LNCAP (cell line): ENCODE data around the gene WDR37.

Experiments used
- TF ChIP-seq, protein P1 (sequence below): fragments of 450-650 bp; IDR thresholded peaks from 2 replicates; pipeline ENCODE4 v1.5.1; 2017; ENCODE audit warnings: mild to moderate bottlenecking

The WDR37 gene

DNA sequence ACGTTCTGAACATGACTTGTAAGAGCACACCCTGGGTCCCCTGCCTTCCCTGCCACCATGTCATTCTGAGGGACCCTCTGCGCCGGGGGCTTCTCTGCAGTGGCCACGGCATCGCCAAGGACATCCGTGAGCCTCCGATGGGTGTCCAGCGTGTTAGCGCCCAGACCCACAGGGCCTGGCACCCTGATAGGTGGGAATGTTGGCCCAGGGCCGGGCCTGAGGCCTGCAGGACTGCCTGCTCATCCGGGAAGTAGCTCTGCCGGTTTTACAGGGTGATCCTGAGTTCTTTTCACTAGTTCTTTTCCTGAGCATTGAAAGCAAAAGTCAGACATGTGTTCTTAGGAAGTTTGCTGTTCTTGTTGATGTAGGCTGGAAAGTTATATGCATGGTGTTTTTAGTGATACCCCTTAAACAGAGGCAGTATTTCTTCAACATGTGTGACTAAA, 54.5 kb downstream of the WDR37 start:
- TF ChIP-seq, protein P1, sequence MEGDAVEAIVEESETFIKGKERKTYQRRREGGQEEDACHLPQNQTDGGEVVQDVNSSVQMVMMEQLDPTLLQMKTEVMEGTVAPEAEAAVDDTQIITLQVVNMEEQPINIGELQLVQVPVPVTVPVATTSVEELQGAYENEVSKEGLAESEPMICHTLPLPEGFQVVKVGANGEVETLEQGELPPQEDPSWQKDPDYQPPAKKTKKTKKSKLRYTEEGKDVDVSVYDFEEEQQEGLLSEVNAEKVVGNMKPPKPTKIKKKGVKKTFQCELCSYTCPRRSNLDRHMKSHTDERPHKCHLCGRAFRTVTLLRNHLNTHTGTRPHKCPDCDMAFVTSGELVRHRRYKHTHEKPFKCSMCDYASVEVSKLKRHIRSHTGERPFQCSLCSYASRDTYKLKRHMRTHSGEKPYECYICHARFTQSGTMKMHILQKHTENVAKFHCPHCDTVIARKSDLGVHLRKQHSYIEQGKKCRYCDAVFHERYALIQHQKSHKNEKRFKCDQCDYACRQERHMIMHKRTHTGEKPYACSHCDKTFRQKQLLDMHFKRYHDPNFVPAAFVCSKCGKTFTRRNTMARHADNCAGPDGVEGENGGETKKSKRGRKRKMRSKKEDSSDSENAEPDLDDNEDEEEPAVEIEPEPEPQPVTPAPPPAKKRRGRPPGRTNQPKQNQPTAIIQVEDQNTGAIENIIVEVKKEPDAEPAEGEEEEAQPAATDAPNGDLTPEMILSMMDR: no peak

DNA sequence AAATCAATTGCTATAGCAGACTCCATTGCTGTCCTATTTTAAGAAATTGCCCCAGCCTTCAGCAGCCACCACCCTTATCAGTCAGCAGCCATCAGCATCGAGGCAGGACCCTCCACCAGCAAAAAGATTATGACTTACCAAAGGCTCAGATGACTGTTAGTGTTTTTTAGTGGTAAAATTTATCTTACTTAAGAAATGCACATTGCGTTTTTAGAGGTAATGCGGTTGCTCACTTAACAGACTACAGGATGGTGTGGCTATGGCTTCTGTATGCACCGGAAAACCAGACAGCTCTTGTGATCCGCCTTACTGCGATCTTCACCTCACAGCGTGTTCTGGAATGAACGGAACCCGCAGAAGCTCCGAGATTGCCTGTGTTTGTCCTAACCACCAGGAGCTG, 58.1 kb downstream of the WDR37 start:
- TF ChIP-seq, protein P1: no peak

DNA sequence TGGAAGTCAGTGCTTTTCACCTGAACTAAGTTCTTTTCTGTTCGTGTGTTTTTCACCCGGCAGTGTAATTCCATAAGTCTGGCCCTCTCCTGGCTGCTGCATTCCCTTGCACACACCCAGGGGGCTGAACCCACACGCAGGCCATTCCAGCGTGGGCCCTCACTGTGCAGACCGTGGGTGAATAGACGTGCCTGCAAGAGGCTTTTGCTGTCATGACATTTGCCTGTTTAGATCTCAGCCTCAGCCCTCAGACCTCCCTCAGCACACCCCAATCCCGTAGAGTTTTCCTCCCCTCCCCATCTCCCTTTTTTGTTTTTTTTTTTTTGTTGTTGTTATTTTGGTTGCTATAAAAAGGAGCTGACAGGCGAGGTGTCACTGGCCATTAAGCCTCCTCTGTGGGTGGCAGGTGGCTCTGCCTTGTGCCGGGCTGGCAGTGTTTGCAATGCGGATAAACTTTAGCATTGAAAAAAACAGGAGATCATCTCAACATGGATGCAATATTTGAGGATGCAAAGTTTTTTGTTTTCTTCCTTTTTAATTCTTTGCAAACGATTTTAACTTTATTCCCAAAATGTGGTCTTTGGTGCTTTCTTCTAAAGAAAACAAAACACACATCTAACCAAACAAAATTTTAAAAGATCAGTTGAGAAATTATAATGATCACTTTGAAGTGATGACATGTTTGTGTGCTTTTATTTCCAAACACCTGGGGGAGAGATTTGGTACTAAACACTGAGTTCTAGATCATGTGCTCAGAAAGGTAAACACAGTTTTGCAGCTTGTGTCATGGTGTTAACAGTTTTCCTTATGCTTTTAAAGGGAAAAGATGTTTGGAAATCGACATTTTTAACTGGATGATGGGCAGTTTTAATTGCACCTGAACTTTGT, 58.8 kb downstream of the WDR37 start:
- TF ChIP-seq, protein P1: no peak

DNA sequence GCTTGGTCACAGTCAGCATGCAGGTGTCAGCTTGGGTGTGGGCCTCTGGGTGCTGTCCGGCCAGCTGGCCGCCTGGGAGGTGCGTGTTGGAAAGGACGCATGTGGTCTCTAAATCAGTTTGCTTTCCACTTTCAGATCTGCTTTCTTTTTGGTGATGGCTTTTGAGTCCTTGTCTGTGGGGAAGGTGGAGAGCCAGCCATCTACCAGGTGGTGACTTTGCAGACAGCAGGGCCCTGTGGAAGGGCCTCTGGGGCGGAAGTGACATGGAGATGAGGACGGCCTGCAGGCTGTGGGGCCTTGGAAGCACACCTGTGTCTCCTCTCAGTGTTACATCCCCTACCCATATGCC, 59.4 kb downstream of the WDR37 start:
- TF ChIP-seq, protein P1: no peak

DNA sequence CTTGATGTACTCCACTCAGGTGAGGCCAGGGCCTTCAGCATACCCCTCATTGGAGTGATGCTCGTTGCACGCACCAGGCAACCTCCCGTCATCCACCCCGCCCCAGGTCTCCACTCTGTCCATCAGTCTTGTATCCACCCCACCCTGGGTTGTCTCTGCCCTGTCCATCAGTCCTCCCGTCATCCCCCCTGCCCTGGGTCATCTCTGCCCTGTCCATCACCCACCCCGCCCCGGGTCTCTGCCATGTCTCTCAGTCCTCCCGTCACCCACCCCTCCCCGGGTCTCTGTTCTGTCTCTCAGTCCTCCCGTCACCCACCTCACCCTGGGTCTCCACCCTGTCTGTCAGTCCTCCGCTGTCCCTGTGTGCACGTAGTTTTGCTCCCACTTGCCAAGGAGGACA, 59.9 kb downstream of the WDR37 start:
- TF ChIP-seq, protein P1: no peak

DNA sequence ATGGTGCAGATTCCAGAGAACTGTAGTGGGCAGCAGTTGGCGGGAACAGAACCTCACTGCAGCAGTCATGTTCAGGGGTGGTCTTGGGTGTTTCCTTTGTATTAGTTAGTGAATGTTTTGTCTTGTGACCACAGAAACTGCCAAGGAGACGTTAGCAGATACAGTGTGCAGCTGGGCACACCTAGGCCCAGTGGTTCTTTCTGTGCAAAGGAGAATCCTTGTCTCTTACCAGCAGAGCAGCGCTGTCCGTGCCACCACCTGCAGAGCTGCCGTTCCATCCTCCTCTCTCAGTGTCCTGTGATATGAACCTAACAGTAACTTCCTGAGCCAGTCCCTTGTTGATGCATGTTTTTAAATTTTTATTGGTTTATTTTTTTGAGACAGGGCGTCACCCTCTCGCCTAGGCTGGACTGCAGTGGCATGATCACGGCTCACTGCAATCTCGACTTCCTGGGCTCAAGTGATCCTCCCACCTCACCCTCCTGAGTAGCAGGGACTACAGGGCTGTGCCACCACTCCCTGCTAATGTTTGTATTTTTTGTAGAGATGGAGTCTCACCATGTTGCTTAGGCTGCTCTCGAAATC, 60.6 kb downstream of the WDR37 start:
- TF ChIP-seq, protein P1: no peak

DNA sequence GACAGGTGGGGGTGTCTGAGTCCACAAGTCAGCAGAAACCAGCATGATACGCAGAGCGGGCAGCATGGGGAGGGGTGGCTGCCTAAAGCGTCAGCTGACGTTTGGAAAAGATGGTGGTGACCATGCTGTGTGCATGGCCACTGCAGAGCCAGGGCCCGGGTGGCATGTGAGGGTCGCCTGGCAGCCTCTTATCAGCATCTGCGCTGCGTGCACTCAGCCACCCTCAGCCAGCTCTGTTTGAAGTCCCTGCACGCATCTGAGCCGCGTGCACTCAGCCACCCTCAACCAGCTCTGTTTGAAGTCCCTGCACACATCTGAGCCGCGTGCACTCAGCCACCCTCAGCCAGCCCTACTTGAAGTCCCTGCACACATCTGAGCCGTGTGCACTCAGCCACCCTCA, 61.5 kb downstream of the WDR37 start:
- TF ChIP-seq, protein P1: no peak
